HepG2 (cell line): ENCODE results near the gene LIF. TPM values are rescaled to one million over a fixed set of nuclear protein-coding genes. Genes with fewer than 3 reads are reported as not detected.

Source experiments
- EP300 ChIP-seq, 3 experiments: sonication (generic) in 1 of 3; formaldehyde crosslinking in 1 of 3; IDR thresholded peaks; 2 replicates each; pipeline versions ENCODE4 v1.5.1 to v1.6.1; 2011 to 2020; ENCODE audit warnings: low read depth in 2 of 3, low read length in 2 of 3, borderline replicate concordance in 1 of 3, improper control_type of control experiment in 1 of 3, mild to moderate bottlenecking in 1 of 3, missing genetic modification reagents in 1 of 3, moderate library complexity in 1 of 3
- FOXM1 ChIP-seq: sonication (generic); formaldehyde crosslinking; IDR thresholded peaks from 2 replicates; pipeline ENCODE4 v1.5.0; 2020; ENCODE audit warnings: missing genetic modification reagents
- FOXO1 ChIP-seq: sonication (generic); formaldehyde crosslinking; IDR thresholded peaks from 2 replicates; pipeline ENCODE4 v1.4.0; 2020; ENCODE audit warnings: missing genetic modification reagents
- HDAC2 ChIP-seq: sonication (generic); formaldehyde crosslinking; IDR thresholded peaks from 2 replicates; pipeline ENCODE4 v1.4.0; 2020; ENCODE audit warnings: missing genetic modification reagents
- KDM5A ChIP-seq: fragments of 200-600 bp; sonication (generic); IDR thresholded peaks from 2 replicates; pipeline ENCODE4 v1.7.0; 2018; ENCODE audit warnings: antibody characterized with exemption, mild to moderate bottlenecking, low read length, borderline replicate concordance
- KLF12 ChIP-seq: sonication (generic); formaldehyde crosslinking; IDR thresholded peaks from 2 replicates; pipeline ENCODE4 v1.4.0; 2020; ENCODE audit warnings: missing genetic modification reagents, borderline replicate concordance
- NFE2L2 ChIP-seq: fragments of 150-350 bp; IDR thresholded peaks from 2 replicates; pipeline ENCODE4 v1.6.1; 2014; ENCODE audit warnings: low read length
- SNAI1 ChIP-seq: sonication (generic); formaldehyde crosslinking; IDR thresholded peaks from 2 replicates; pipeline ENCODE4 v1.5.0; 2020; ENCODE audit warnings: mild to moderate bottlenecking, missing genetic modification reagents, borderline replicate concordance
- SOX6 ChIP-seq, 2 experiments: fragments of 450-650 bp in 1 of 2; sonication (generic) in 1 of 2; formaldehyde crosslinking in 1 of 2; IDR thresholded peaks; 2 replicates each; pipeline versions ENCODE4 v1.4.0 to v1.6.1; 2017 to 2020; ENCODE audit warnings: antibody characterized with exemption in 1 of 2, mild to moderate bottlenecking in 1 of 2, missing genetic modification reagents in 1 of 2
- XRCC5 ChIP-seq: fragments of 200-400 bp; formaldehyde crosslinking; optimal IDR thresholded peaks from 2 replicates; pipeline ENCODE3; 2017; ENCODE audit warnings: mild to moderate bottlenecking, low read length
- ZFP36L1 ChIP-seq: sonication (generic); formaldehyde crosslinking; IDR thresholded peaks from 2 replicates; pipeline ENCODE4 v1.8.0; 2022; ENCODE audit warnings: mild to moderate bottlenecking, missing genetic modification reagents, moderate library complexity
- ZNF292 ChIP-seq: sonication (generic); formaldehyde crosslinking; IDR thresholded peaks from 2 replicates; pipeline ENCODE4 v1.8.1; 2022; ENCODE audit warnings: mild to moderate bottlenecking, low read depth, missing genetic modification reagents, borderline replicate concordance
- ZNF335 ChIP-seq: sonication (generic); formaldehyde crosslinking; IDR thresholded peaks from 2 replicates; pipeline ENCODE4 v1.4.0; 2020; ENCODE audit warnings: missing genetic modification reagents
- ZNF33B ChIP-seq: sonication (generic); formaldehyde crosslinking; IDR thresholded peaks from 2 replicates; pipeline ENCODE4 v1.5.1; 2020; ENCODE audit warnings: mild to moderate bottlenecking, missing genetic modification reagents
- ZNF562 ChIP-seq: sonication (generic); formaldehyde crosslinking; IDR thresholded peaks from 2 replicates; pipeline ENCODE4 v1.8.0; 2022; ENCODE audit warnings: missing genetic modification reagents, borderline replicate concordance
- ZNF777 ChIP-seq: sonication (generic); formaldehyde crosslinking; IDR thresholded peaks from 2 replicates; pipeline ENCODE4 v1.4.0; 2020; ENCODE audit warnings: missing genetic modification reagents
- polyA plus RNA-seq, 8 experiments: library from polyadenylated mRNA; depleted of rRNA in 3 of 8; stranded (reverse) in 7 of 8; unstranded in 1 of 8; fragments of >200 nt; fragmentation: Illumina TruSeq in 4 of 8; extraction: Trizol in 4 of 8; gene quantifications; 2 replicates each; pipeline versions ENCODE4 v1.2.1 to v1.2.3, GENCODE V29; 2011 to 2016; ENCODE audit warnings: low read depth in 4 of 8, missing spikeins in 1 of 8, mixed read lengths in 1 of 8; ENCODE audit not compliant: insufficient read depth in 1 of 8
- total RNA-seq, 5 experiments: library from RNA; depleted of rRNA; stranded (reverse); fragments of >200 nt; fragmentation: Illumina TruSeq; extraction: Trizol; gene quantifications; 2 replicates each; pipeline ENCODE4 v1.2.3, GENCODE V29; 2016; ENCODE audit warnings: low read depth in 1 of 5
- TF ChIP-seq, protein P1 (sequence below): IDR thresholded peaks from 2 replicates; pipeline ENCODE4 v1.6.1; 2018; ENCODE audit warnings: missing genetic modification reagents
- TF ChIP-seq, protein P2 (sequence below): sonication (generic); formaldehyde crosslinking; IDR thresholded peaks from 2 replicates; pipeline ENCODE4 v1.4.0; 2020; ENCODE audit warnings: mild to moderate bottlenecking, missing genetic modification reagents
- TF ChIP-seq, protein P3 (sequence below): IDR thresholded peaks from 2 replicates; pipeline ENCODE4 v1.4.0; 2020; ENCODE audit warnings: mild to moderate bottlenecking, missing genetic modification reagents
- TF ChIP-seq, protein P4 (sequence below), 2 experiments: sonication (generic) in 1 of 2; formaldehyde crosslinking in 1 of 2; IDR thresholded peaks; 2 replicates each; pipeline versions ENCODE4 v1.5.1 to v1.6.1; 2011 to 2020; ENCODE audit warnings: borderline replicate concordance in 1 of 2, low read depth in 1 of 2, low read length in 1 of 2, mild to moderate bottlenecking in 1 of 2, missing genetic modification reagents in 1 of 2, moderate library complexity in 1 of 2

LIF gene
- total and polyA plus RNA-seq, 2 of the 13 experiments (the other 11 are each of a cell fraction or from before 2014, with no cell fraction given) = 3.6 to 8.5 TPM

DNA sequence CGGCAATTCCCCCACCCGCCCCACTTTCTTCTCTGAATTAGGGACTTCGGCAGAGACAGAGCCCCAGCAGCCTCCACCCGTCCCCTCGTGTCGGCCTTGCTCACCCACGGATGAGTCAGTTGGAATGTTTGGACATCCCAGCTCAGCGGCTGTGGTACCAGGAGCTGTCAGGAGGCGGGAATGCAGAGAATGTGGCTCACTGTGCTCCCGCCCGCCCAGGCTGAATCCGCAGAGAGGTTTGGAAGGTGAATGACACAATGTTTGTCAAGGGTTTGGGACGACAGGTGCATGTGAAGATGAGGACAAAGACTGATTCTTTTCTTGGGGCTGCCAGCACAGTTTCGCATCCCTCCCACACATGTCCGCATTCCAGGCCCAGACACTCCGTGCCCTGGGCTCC lies 39.6 kb downstream of the LIF start (continued):
- TF ChIP-seq SNAI1 (CRISPR knock-in tag) (peak; percentile 100), KLF12 (CRISPR knock-in tag) (no peak), HDAC2 (CRISPR knock-in tag) (peak; percentile 91), KDM5A (no peak), ZNF562 (CRISPR knock-in tag) (no peak), EP300 (IDR thresholded peaks at IDR 0.05; ENCODE audit: low read depth in 2 of 2, low read length in 2 of 2) (peak; percentile 57 to 64; a peak in 3 of 4 replicates), EP300 (CRISPR knock-in tag; IDR thresholded peaks at IDR 0.05; ENCODE audit: borderline replicate concordance) (peak; percentile 84; the same call in 1 of the 2 replicates), NFE2L2 (no peak), XRCC5 (peak; percentile 41), ZNF33B (no peak), FOXM1 (CRISPR knock-in tag) (no peak), ZNF777 (no peak), ZFP36L1 (CRISPR knock-in tag) (no peak), SOX6 (IDR thresholded peaks at IDR 0.05) (no peak), SOX6 (CRISPR knock-in tag; IDR thresholded peaks at IDR 0.05) (peak; percentile 76), ZNF335 (CRISPR knock-in tag) (no peak), ZNF292 (CRISPR knock-in tag) (peak; percentile 16; the same call in 1 of the 2 replicates), FOXO1 (CRISPR knock-in tag) (peak; percentile 24; the same call in 1 of the 2 replicates)
- TF ChIP-seq, protein P1, sequence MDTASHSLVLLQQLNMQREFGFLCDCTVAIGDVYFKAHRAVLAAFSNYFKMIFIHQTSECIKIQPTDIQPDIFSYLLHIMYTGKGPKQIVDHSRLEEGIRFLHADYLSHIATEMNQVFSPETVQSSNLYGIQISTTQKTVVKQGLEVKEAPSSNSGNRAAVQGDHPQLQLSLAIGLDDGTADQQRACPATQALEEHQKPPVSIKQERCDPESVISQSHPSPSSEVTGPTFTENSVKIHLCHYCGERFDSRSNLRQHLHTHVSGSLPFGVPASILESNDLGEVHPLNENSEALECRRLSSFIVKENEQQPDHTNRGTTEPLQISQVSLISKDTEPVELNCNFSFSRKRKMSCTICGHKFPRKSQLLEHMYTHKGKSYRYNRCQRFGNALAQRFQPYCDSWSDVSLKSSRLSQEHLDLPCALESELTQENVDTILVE = peak; percentile 39; the same call in 1 of the 2 replicates
- TF ChIP-seq, protein P2, sequence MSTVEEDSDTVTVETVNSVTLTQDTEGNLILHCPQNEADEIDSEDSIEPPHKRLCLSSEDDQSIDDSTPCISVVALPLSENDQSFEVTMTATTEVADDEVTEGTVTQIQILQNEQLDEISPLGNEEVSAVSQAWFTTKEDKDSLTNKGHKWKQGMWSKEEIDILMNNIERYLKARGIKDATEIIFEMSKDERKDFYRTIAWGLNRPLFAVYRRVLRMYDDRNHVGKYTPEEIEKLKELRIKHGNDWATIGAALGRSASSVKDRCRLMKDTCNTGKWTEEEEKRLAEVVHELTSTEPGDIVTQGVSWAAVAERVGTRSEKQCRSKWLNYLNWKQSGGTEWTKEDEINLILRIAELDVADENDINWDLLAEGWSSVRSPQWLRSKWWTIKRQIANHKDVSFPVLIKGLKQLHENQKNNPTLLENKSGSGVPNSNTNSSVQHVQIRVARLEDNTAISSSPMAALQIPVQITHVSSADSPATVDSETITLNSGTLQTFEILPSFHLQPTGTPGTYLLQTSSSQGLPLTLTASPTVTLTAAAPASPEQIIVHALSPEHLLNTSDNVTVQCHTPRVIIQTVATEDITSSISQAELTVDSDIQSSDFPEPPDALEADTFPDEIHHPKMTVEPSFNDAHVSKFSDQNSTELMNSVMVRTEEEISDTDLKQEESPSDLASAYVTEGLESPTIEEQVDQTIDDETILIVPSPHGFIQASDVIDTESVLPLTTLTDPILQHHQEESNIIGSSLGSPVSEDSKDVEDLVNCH (CRISPR knock-in tag) = no peak
- TF ChIP-seq, protein P3, sequence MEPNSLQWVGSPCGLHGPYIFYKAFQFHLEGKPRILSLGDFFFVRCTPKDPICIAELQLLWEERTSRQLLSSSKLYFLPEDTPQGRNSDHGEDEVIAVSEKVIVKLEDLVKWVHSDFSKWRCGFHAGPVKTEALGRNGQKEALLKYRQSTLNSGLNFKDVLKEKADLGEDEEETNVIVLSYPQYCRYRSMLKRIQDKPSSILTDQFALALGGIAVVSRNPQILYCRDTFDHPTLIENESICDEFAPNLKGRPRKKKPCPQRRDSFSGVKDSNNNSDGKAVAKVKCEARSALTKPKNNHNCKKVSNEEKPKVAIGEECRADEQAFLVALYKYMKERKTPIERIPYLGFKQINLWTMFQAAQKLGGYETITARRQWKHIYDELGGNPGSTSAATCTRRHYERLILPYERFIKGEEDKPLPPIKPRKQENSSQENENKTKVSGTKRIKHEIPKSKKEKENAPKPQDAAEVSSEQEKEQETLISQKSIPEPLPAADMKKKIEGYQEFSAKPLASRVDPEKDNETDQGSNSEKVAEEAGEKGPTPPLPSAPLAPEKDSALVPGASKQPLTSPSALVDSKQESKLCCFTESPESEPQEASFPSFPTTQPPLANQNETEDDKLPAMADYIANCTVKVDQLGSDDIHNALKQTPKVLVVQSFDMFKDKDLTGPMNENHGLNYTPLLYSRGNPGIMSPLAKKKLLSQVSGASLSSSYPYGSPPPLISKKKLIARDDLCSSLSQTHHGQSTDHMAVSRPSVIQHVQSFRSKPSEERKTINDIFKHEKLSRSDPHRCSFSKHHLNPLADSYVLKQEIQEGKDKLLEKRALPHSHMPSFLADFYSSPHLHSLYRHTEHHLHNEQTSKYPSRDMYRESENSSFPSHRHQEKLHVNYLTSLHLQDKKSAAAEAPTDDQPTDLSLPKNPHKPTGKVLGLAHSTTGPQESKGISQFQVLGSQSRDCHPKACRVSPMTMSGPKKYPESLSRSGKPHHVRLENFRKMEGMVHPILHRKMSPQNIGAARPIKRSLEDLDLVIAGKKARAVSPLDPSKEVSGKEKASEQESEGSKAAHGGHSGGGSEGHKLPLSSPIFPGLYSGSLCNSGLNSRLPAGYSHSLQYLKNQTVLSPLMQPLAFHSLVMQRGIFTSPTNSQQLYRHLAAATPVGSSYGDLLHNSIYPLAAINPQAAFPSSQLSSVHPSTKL (CRISPR knock-in tag) = peak; percentile 81
- TF ChIP-seq, protein P4, sequence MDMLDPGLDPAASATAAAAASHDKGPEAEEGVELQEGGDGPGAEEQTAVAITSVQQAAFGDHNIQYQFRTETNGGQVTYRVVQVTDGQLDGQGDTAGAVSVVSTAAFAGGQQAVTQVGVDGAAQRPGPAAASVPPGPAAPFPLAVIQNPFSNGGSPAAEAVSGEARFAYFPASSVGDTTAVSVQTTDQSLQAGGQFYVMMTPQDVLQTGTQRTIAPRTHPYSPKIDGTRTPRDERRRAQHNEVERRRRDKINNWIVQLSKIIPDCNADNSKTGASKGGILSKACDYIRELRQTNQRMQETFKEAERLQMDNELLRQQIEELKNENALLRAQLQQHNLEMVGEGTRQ (IDR thresholded peaks at IDR 0.05; ENCODE audit: low read depth, low read length) = no peak
- TF ChIP-seq, protein P4 (CRISPR knock-in tag; IDR thresholded peaks at IDR 0.05; ENCODE audit: borderline replicate concordance) = no peak
